Common myeloid progenitor, CD34-positive (primary cell): ENCODE data around the gene BRD2.

Experiments
- CTCF ChIA-PET: fragments of 350-600 bp; sonication (Branson Sonifier 250); formaldehyde crosslinking; loops from one replicate; lab custom pipeline; 2021; ENCODE audit warnings: antibody characterized with exemption; lab: Charles Lee
- POLR2A ChIA-PET: fragments of 350-600 bp; sonication (Branson Sonifier 250); formaldehyde crosslinking; loops from one replicate; lab custom pipeline; 2021; ENCODE audit warnings: antibody characterized with exemption; lab: Charles Lee
- DNase-seq, 3 donors: peaks; one replicate each; pipeline versions ENCODE4 v3.0.0 to v3.0.0-alpha.2; 2013
- H3K27ac ChIP-seq, 2 experiments: 1 replicate in 1 of 2; 2 replicates in 1 of 2; pipeline ENCODE4 v1.7.0; 2013; ENCODE audit warnings: inconsistent platforms in 2 of 2, low read length in 2 of 2, mild to moderate bottlenecking in 2 of 2, low read depth in 1 of 2, moderate library complexity in 1 of 2; ENCODE audit not compliant: severe bottlenecking in 2 of 2, insufficient read depth in 1 of 2, poor library complexity in 1 of 2
- H3K27me3 ChIP-seq, 5 experiments: replicated peaks in 2 of 5; 1 replicate in 3 of 5; 2 replicates in 2 of 5; pipeline versions ENCODE4 v1.6.1 to v1.7.0; 2013; ENCODE audit warnings: low read length in 4 of 5, mild to moderate bottlenecking in 2 of 5, moderate library complexity in 2 of 5, inconsistent platforms in 1 of 5; ENCODE audit not compliant: insufficient read depth in 5 of 5, control insufficient read depth in 4 of 5
- H3K36me3 ChIP-seq, 4 experiments: 1 replicate in 2 of 4; 2 replicates in 2 of 4; pipeline versions ENCODE4 v1.6.1 to v1.7.0; 2013; ENCODE audit warnings: low read length in 3 of 4, control low read depth in 1 of 4, mild to moderate bottlenecking in 1 of 4; ENCODE audit not compliant: control insufficient read depth in 4 of 4, insufficient read depth in 4 of 4
- H3K4me1 ChIP-seq, 4 experiments: 1 replicate in 3 of 4; 2 replicates in 1 of 4; pipeline versions ENCODE4 v1.6.1 to v1.7.1; 2013; ENCODE audit warnings: low read length in 3 of 4, mild to moderate bottlenecking in 3 of 4, control low read depth in 1 of 4, inconsistent platforms in 1 of 4, moderate library complexity in 1 of 4; ENCODE audit not compliant: control insufficient read depth in 4 of 4, insufficient read depth in 4 of 4; ENCODE audit errors: control extremely low read depth in 1 of 4
- H3K4me3 ChIP-seq, 7 experiments: 1 replicate in 4 of 7; 2 replicates in 3 of 7; pipeline versions ENCODE4 v1.5.1 to v1.7.0; 2013; ENCODE audit warnings: mild to moderate bottlenecking in 7 of 7, low read length in 6 of 7, moderate library complexity in 6 of 7, inconsistent platforms in 2 of 7, low read depth in 2 of 7, control low read depth in 1 of 7; ENCODE audit not compliant: insufficient read depth in 4 of 7, control insufficient read depth in 1 of 7; ENCODE audit errors: extremely low read depth in 1 of 7
- H3K9me3 ChIP-seq, 5 experiments: 1 replicate in 4 of 5; 2 replicates in 1 of 5; pipeline versions ENCODE4 v1.6.1 to v1.7.1; 2013; ENCODE audit warnings: low read length in 4 of 5, mild to moderate bottlenecking in 2 of 5, inconsistent platforms in 1 of 5, low read depth in 1 of 5, moderate library complexity in 1 of 5; ENCODE audit not compliant: control insufficient read depth in 4 of 5, insufficient read depth in 2 of 5; ENCODE audit errors: control extremely low read depth in 1 of 5
- WGBS: methylation state at CpG from one replicate; pipeline ENCODE4 v1.1.5; 2013; ENCODE audit not compliant: insufficient coverage; 5-methylcytosine and 5-hydroxymethylcytosine counted together

Gene BRD2

GRCh38 chr6:32991972-32992371 lies 23.6 kb downstream of the BRD2 start:
- POLR2A ChIA-PET, result interaction anchor here (0.6 kb wide), 1 partner anchor 1475 kb away, joined by 3 read pairs; no protein-coding TSS in a partner anchor

GRCh38 chr6:32993363-32993973 lies 25.1 kb downstream of the BRD2 start:
- no peak overlapping the region for H3K4me3 ChIP-seq
- no CpG with 5 or more reads among the region's 9 CpGs for WGBS
- no peaks in the 10 kb centered on the region for H3K9me3 ChIP-seq
- no peak overlapping the region for H3K27ac ChIP-seq
- no peak for DNase-seq
- CTCF ChIA-PET, result interaction anchor here (0.7 to 1.6 kb wide), 3 partner anchors 9 to 21 kb away, joined by 3 to 7 read pairs (median 3); no protein-coding TSS in a partner anchor
- H3K36me3 ChIP-seq, result no peaks in the 10 kb centered on the region
- peaks cover 0 to 3% (median 0%) of the 10 kb centered on the region in 5 experiments for H3K27me3 ChIP-seq
- POLR2A ChIA-PET, result no interaction called here
- no peaks in the 10 kb centered on the region for H3K4me1 ChIP-seq

More at GRCh38 chr6:32991972-32992371, 23.6 kb downstream of the BRD2 start:
- 100% methylated on average over 2 of the region's 4 CpGs for WGBS
- H3K27me3 ChIP-seq, result peaks cover 0 to 3% (median 0%) of the 10 kb centered on the region in 5 experiments
- H3K4me1 ChIP-seq, result no peaks in the 10 kb centered on the region
- H3K36me3 ChIP-seq, result no peaks in the 10 kb centered on the region
- H3K27ac ChIP-seq, result no peak overlapping the region
- H3K9me3 ChIP-seq, result no peaks in the 10 kb centered on the region
- H3K4me3 ChIP-seq, result no peak overlapping the region
- CTCF ChIA-PET, result no interaction called here
- DNase-seq, result no peak

- H3K4me3 ChIP-seq, result no peak overlapping the region
- H3K36me3 ChIP-seq, result no peaks in the 10 kb centered on the region
- no peaks in the 10 kb centered on the region for H3K9me3 ChIP-seq
- 80% methylated on average over 2 of the region's 2 CpGs for WGBS
- ChIA-PET POLR2A (no interaction called here), CTCF (interaction anchor here (0.6 kb wide), 1 partner anchor 652 kb away, joined by 3 read pairs; no protein-coding TSS in a partner anchor)
- H3K27me3 ChIP-seq, result peaks cover 0 to 3% (median 0%) of the 10 kb centered on the region in 5 experiments
- no peak for DNase-seq
- H3K27ac ChIP-seq, result no peak overlapping the region
- H3K4me1 ChIP-seq, result peaks cover 3 to 6% (median 5%) of the 10 kb centered on the region in 4 experiments
Observed at GRCh38 chr6:32995448-32995847, 27.1 kb downstream of the BRD2 start.

- ChIA-PET CTCF (interaction anchor here (0.7 to 6.3 kb wide), 17 partner anchors 10 to 248 kb away, joined by 3 to 33 read pairs (median 4); partner anchors contain the start of genes HLA-DMA and TAP2), POLR2A (no interaction called here)
- Histone ChIP-seq H3K4me1 (peaks cover 5 to 8% (median 6%) of the 10 kb centered on the region in 4 experiments), H3K27ac (no peak overlapping the region), H3K27me3 (peaks cover 0 to 3% (median 0%) of the 10 kb centered on the region in 5 experiments), H3K9me3 (no peaks in the 10 kb centered on the region), H3K36me3 (no peaks in the 10 kb centered on the region), H3K4me3 (no peak overlapping the region)
- whole genome bisulfite sequencing, result 15% methylated on average over 7 of the region's 8 CpGs
- peak; percentile 68 to 86 (median 77) for DNase-seq
Observed at GRCh38 chr6:33000055-33000454, 31.7 kb downstream of the BRD2 start.

GRCh38 chr6:33001685-33002084 lies 33.3 kb downstream of the BRD2 start:
- Histone ChIP-seq H3K4me3 (no peak overlapping the region), H3K36me3 (peaks cover 0 to 6% (median 0%) of the 10 kb centered on the region in 4 experiments), H3K27me3 (no peaks in the 10 kb centered on the region), H3K27ac (no peak overlapping the region), H3K4me1 (peaks cover 5 to 8% (median 6%) of the 10 kb centered on the region in 4 experiments), H3K9me3 (no peaks in the 10 kb centered on the region)
- WGBS, result 89% methylated on average over 3 of the region's 4 CpGs
- POLR2A ChIA-PET, result no interaction called here
- DNase-seq, result no peak
- CTCF ChIA-PET, result interaction anchor here (1.2 to 6.3 kb wide), 7 partner anchors 13 to 148 kb away, joined by 3 to 33 read pairs (median 4); partner anchors contain the start of gene HLA-DMA

- ChIA-PET POLR2A (interaction anchor here (0.6 kb wide), 1 partner anchor 91 kb away, joined by 3 read pairs; no protein-coding TSS in a partner anchor), CTCF (no interaction called here)
- DNase-seq, result no peak
- H3K9me3 ChIP-seq, result no peaks in the 10 kb centered on the region
- no peak overlapping the region for H3K27ac ChIP-seq
- H3K27me3 ChIP-seq, result no peaks in the 10 kb centered on the region
- peaks cover 0 to 13% (median 1%) of the 10 kb centered on the region in 4 experiments for H3K36me3 ChIP-seq
- peaks cover 11 to 20% (median 16%) of the 10 kb centered on the region in 4 experiments for H3K4me1 ChIP-seq
- 96% methylated on average over 6 of the region's 6 CpGs for WGBS
- no peak overlapping the region for H3K4me3 ChIP-seq
Observed at GRCh38 chr6:33004940-33005339, 36.5 kb downstream of the BRD2 start.
